Hepatocyte (in vitro differentiated cells): Measurements from ENCODE around the gene RBM23. TPM values are rescaled to one million over a fixed set of nuclear protein-coding genes. Genes with fewer than 3 reads are reported as not detected.

Experiments
- DNase-seq: peaks from one replicate; pipeline ENCODE4 v3.0.0-alpha.2; 2016; ENCODE audit warnings: low spot score
- H2AFZ ChIP-seq: fragments of 200-600 bp; sonication (generic); 2 replicates; pipeline ENCODE4 v1.6.0; 2016; ENCODE audit warnings: antibody characterized with exemption, mild to moderate bottlenecking
- H3K27ac ChIP-seq: fragments of 200-600 bp; sonication (generic); 2 replicates; pipeline ENCODE4 v1.5.1; 2016; ENCODE audit warnings: mild to moderate bottlenecking
- H3K27me3 ChIP-seq: fragments of 200-600 bp; sonication (generic); 2 replicates; pipeline ENCODE4 v1.6.1; 2016
- H3K36me3 ChIP-seq: fragments of 200-600 bp; sonication (generic); replicated peaks from 2 replicates; pipeline ENCODE4 v1.5.1; 2016; ENCODE audit warnings: low read depth; ENCODE audit not compliant: insufficient read depth
- H3K4me1 ChIP-seq: fragments of 200-600 bp; sonication (generic); 2 replicates; pipeline ENCODE4 v1.5.1; 2016; ENCODE audit warnings: mild to moderate bottlenecking, moderate library complexity; ENCODE audit not compliant: insufficient read depth
- H3K4me2 ChIP-seq: fragments of 200-600 bp; sonication (generic); 2 replicates; pipeline ENCODE4 v1.6.0; 2016
- H3K4me3 ChIP-seq: fragments of 200-600 bp; sonication (generic); 2 replicates; pipeline ENCODE4 v1.5.1; 2016; ENCODE audit warnings: mild to moderate bottlenecking
- H3K79me2 ChIP-seq: fragments of 200-600 bp; sonication (generic); 2 replicates; pipeline ENCODE4 v1.6.0; 2017; ENCODE audit warnings: mild to moderate bottlenecking
- H3K9me2 ChIP-seq: fragments of 200-600 bp; sonication (generic); replicated peaks from 2 replicates; pipeline ENCODE4 v1.6.0; 2017; ENCODE audit warnings: mild to moderate bottlenecking; ENCODE audit not compliant: insufficient read depth
- H3K9me3 ChIP-seq: fragments of 200-600 bp; sonication (generic); 2 replicates; pipeline ENCODE4 v1.5.1; 2016; ENCODE audit warnings: low read depth, mild to moderate bottlenecking
- H4K20me1 ChIP-seq: fragments of 200-600 bp; sonication (generic); 2 replicates; pipeline ENCODE4 v1.6.0; 2016; ENCODE audit warnings: mild to moderate bottlenecking; ENCODE audit not compliant: insufficient read depth, poor library complexity, severe bottlenecking
- CTCF ChIP-seq: fragments of 200-600 bp; sonication (generic); IDR thresholded peaks from 2 replicates; pipeline ENCODE4 v1.5.1; 2016; ENCODE audit warnings: antibody characterized with exemption, mild to moderate bottlenecking; ENCODE audit not compliant: poor library complexity
- EZH2 ChIP-seq: fragments of 200-600 bp; sonication (generic); IDR thresholded peaks from 2 replicates; pipeline ENCODE4 v1.6.1; 2016; ENCODE audit warnings: antibody characterized with exemption, mild to moderate bottlenecking, borderline replicate concordance
- EZH2phosphoT487 ChIP-seq: fragments of 200-600 bp; sonication (generic); IDR thresholded peaks from one replicate; pipeline ENCODE4 v1.6.1; 2018; ENCODE audit warnings: antibody characterized with exemption, mild to moderate bottlenecking, low read depth, moderate library complexity; ENCODE audit not compliant: unreplicated experiment, severe bottlenecking
- WGBS: methylation state at CpG from one replicate; pipeline ENCODE4 v1.1.6; 2016; ENCODE audit warnings: low lambda C conversion rate; ENCODE audit errors: missing lambda C conversion rate; 5-methylcytosine and 5-hydroxymethylcytosine counted together
- polyA plus RNA-seq: library from polyadenylated mRNA; unstranded; fragments of >200 nt; fragmentation: Nextera tagmentation; extraction: Ambion mirVana; gene quantifications from 2 replicates; pipeline ENCODE4 v1.2.1, GENCODE V29; 2016
- total RNA-seq: library from RNA; depleted of rRNA; stranded (reverse); fragments of >200 nt; gene quantifications from 2 replicates; pipeline ENCODE4 v1.2.3, GENCODE V29; 2014

The RBM23 gene
- total and polyA plus RNA-seq, 2 experiments from 2014 or later: 74.1 to 236 TPM

GRCh38 chr14:22884738-22885523 is 34.0 kb downstream of the RBM23 start:
- peaks cover 36% of the 10 kb centered on the region for H3K4me1 ChIP-seq
- H3K9me2 ChIP-seq: no peaks in the 10 kb centered on the region
- DNase-seq: peak; percentile 70
- peaks cover 4% of the 10 kb centered on the region for H3K79me2 ChIP-seq
- H3K27ac ChIP-seq: peak overlapping the region; percentile 91
- TF ChIP-seq EZH2 (no peak), EZH2phosphoT487 (no peak), CTCF (no peak)
- no peak overlapping the region for H3K4me3 ChIP-seq
- H3K36me3 ChIP-seq: no peaks in the 10 kb centered on the region
- WGBS: 94% methylated on average over 11 of the region's 11 CpGs
- no peak overlapping the region for H2AFZ ChIP-seq
- no peaks in the 10 kb centered on the region for H3K27me3 ChIP-seq
- H3K9me3 ChIP-seq: no peaks in the 10 kb centered on the region
- no peak overlapping the region for H3K4me2 ChIP-seq
- no peaks in the 10 kb centered on the region for H4K20me1 ChIP-seq

GRCh38 chr14:22884076-22884737 is 34.7 kb downstream of the RBM23 start:
- H3K4me2 ChIP-seq: peak overlapping the region; percentile 80
- no peaks in the 10 kb centered on the region for H4K20me1 ChIP-seq
- H3K36me3 ChIP-seq: no peaks in the 10 kb centered on the region
- H3K27ac ChIP-seq: peak overlapping the region; percentile 86
- TF ChIP-seq EZH2phosphoT487: no peak
- no peak for TF ChIP-seq CTCF
- TF ChIP-seq EZH2: no peak
- no peaks in the 10 kb centered on the region for H3K27me3 ChIP-seq
- no peak overlapping the region for H3K4me3 ChIP-seq
- DNase-seq: no peak
- WGBS: 87% methylated on average over 7 of the region's 7 CpGs
- H2AFZ ChIP-seq: no peak overlapping the region
- H3K9me3 ChIP-seq: no peaks in the 10 kb centered on the region
- no peaks in the 10 kb centered on the region for H3K9me2 ChIP-seq
- H3K4me1 ChIP-seq: peaks cover 36% of the 10 kb centered on the region
- H3K79me2 ChIP-seq: peaks cover 4% of the 10 kb centered on the region

DNA sequence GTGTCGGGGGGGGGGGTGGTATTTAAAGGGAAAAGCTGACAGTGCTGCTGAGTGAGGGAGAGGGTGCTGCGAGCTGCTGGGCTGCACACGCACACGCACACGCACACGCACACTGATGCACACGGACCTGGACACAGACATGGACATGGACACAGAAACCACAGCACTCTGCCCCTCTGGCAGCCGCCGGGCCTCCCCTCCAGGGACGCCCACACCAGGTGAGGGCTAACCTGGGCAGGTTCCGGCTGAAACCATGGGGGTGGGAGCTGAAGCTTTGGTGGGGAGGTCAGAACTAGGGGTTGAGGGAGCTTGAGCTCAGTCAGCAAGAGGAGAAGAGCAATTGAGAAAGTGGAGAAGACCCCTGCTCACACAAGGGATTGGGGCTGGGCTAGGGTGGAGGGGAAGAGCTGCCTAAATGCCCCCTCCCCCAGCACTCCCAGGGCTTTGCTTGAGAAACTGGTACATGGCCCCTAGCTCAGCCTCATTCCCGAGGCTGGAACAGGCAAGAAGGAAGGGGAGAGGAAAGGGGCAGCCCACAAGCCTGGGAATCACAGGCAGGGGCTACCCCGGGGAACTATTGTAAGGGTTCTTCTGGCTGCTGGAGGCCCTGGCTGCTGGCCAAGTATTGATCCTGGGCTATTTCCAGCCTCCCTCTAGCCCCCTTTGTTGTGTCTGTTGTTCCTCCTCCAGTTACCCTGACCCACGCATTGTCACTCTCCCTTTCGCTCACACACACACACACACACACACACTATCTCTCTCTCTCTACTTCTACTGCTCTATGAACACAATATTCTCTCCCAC is 35.6 kb downstream of the RBM23 start, which contains the start of gene REM2:
Gene REM2 (plus strand): TSS at position 50 of the 804 bp plus-strand sequence. CDS start 66 bp downstream, at position 116.
- WGBS: 30% methylated on average over 8 of the region's 15 CpGs
- H2AFZ ChIP-seq: peak within 1 kb of the TSS; percentile 42
- H3K27me3 ChIP-seq: no peaks in the 10 kb centered on the region
- no peaks in the 10 kb centered on the region for H3K9me3 ChIP-seq
- DNase-seq: peak; percentile 26
- H3K4me1 ChIP-seq: peaks cover 36% of the 10 kb centered on the region
- TF ChIP-seq EZH2phosphoT487 (no peak), EZH2 (no peak), CTCF (no peak)
- no peaks in the 10 kb centered on the region for H3K9me2 ChIP-seq
- peaks cover 4% of the 10 kb centered on the region for H3K79me2 ChIP-seq
- no peaks in the 10 kb centered on the region for H3K36me3 ChIP-seq
- no peaks in the 10 kb centered on the region for H4K20me1 ChIP-seq
- no peak within 1 kb of the TSS for H3K4me3 ChIP-seq
- peak within 1 kb of the TSS; percentile 80 for H3K4me2 ChIP-seq
- H3K27ac ChIP-seq: peak within 1 kb of the TSS; percentile 86
